NB4 (cell line): ENCODE data around the gene GINS2.

ENCODE experiments used
- CTCF ChIP-seq: IDR thresholded peaks from one replicate; pipeline ENCODE4 v1.5.1; 2012; ENCODE audit warnings: low read depth, low read length
- MYC ChIP-seq: IDR thresholded peaks from 2 replicates; pipeline ENCODE4 v1.6.1; 2011; ENCODE audit warnings: low read depth, low read length
- POLR2A ChIP-seq: IDR thresholded peaks from 2 replicates; pipeline ENCODE4 v1.6.1; 2011; ENCODE audit warnings: mild to moderate bottlenecking; ENCODE audit not compliant: insufficient read length; ENCODE audit errors: extremely low read depth

- TF ChIP-seq POLR2A (no peak), CTCF (no peak), MYC (no peak)
Observed at GRCh38 chr16:85655216-85656129, 33.3 kb downstream of the GINS2 start.
